SH-SY5Y (cell line): Measurements from ENCODE around the gene KASH5.

Experiments
- GATA2 ChIP-seq: IDR thresholded peaks from 2 replicates; pipeline ENCODE4 v1.6.1; 2011; ENCODE audit warnings: mild to moderate bottlenecking, low read depth, low read length
- GATA3 ChIP-seq: IDR thresholded peaks from 2 replicates; pipeline ENCODE4 v1.6.1; 2011; ENCODE audit warnings: low read depth, mild to moderate bottlenecking, low read length, moderate library complexity

DNA sequence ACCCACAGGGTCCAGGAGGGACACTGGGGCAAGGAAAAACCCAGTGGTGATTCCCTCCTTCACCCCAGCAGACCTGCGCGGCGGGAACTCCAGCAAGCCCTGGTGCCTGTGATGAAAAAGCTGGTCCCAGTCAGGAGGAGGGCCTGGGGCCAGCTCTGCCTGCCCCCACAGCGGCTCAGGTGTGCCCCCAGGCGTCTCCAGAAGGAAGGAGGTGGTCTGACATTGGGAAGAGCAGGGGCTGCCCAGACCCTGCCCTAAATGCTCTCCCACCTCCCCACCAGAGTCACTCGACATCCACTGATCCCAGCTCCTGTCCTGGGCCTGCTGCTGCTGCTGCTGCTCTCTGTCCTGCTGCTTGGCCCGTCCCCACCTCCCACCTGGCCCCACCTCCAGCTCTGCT lies 29.0 kb downstream of the KASH5 start:
- no peak for TF ChIP-seq GATA2
- TF ChIP-seq GATA3 = no peak
